ENCODE results near the gene GLI3.

The GLI3 gene

DNA sequence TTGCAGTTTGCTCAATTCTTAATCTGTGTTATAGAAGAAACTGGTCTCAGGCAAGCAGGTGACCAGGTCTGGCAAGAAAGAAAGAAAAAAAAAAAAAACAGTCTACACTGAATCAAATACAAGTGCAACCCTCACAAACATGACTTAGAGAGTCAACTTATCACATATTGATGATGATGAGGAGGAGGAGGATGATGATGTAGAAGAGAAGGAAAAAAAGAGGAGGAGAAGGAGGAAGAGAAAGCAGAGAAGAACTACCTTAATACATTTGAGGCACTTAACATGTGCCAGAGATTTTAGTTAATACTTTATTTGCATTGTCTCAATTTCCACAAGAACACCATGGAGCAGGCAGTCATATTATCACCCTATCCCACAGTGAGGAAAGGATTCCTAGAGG, 91.5 kb downstream of the GLI3 start:
- in situ Hi-C loops (cut with MboI; ENCODE audit: low sequenced_read_pairs): no loop called here

DNA sequence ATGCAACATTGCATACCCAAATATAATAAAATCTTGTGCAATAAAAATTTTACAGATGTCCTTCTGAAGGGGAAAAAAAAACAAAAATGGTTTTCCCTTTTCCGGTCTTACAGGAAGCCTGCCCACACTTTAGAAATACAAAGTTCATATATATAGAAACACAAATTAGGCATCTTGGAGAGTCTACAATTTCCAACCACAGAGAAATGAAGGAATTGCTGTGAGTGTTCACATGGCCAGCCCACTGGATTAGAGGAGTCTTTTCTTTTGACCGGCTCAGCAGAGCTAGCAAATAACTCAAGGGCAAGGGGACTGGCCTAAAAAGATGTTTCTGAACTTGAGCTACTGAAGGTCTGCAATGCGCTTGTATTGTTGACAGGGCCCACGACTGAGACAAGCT, 92.4 kb downstream of the GLI3 start:
- in situ Hi-C loops (cut with MboI; ENCODE audit: low sequenced_read_pairs): no loop called here

DNA sequence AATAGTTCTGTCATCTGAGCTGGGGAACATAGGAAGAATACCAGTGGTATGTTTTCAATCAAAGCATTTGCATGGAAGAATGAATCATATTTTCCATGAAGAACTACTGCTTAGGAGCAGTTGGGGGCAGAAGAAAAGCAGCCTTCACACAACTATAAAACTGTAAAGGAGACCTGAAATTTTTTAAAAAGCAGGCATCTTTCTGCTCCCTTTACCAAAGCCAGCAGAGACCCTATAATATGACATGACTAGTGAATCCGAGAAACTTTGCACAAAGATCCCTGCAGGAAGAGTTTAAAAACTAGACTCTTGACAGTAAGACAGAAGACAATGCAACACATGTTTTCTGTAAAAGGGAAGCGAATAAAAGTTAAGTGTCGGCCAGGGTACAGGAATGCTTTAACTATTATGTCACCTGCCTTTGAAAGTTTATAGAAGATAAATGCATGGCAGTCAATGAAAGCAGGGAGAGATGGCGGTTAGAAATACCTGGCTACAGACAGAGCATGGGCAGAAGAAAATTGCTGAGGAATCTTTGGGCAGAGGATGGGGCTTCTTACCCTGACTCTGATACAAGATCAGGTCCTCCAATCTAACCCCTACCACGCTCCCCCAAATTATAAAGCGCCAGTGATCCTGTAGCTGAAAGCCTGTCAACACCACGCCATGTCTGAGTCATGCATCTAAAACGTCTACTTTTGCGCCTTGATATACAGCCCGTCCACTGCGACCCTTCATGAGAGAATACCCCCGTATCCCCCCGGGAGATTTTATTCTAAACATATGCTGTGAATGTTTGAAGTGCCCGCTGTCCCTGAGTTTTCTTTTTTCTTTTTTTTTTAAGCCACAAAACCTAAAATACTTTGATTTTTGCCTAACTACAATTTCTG, 93.1 kb downstream of the GLI3 start:
- in situ Hi-C loops (cut with MboI; ENCODE audit: low sequenced_read_pairs): no loop called here

DNA sequence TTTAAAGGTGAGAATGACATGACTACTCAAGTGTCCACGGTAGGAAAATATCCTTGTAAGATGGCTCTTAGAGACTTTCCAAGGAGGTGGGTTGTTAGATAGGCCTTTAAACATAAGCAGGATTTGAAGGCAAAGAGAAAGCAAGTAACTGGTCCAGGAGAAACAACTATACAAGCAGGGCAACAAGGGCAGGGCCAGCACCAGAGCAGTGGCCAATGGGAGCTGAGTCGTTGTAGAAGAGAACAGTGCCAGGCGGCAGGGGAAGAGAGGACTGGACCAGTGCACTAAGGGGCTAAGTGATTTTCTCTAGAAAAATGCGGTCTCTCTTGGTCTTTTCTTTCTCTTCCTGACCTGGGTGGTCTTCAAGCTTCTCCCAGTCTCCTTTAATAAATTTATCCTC, 94.9 kb downstream of the GLI3 start:
- in situ Hi-C loops (cut with MboI; ENCODE audit: low sequenced_read_pairs): no loop called here

DNA sequence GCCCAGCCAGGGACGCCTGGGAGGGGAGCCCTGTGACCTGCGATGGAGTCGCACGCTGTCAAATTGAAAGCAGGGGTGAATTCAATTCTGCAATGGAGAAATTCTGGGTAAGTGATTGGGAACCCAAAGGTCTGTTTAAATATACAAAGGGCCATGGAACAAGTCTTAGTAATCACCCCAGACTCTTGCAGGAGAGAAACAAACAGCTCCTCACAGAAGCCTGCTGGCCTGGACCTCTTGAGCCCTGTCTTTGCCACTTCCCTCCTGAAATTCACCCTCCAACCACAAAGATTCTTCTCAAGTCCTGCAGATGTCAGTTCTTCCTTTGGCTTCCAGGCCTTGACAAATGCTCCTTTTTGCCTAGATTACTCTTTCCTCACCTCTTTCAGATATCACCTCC, 97.3 kb downstream of the GLI3 start:
- in situ Hi-C loops (cut with MboI; ENCODE audit: low sequenced_read_pairs): no loop called here

DNA sequence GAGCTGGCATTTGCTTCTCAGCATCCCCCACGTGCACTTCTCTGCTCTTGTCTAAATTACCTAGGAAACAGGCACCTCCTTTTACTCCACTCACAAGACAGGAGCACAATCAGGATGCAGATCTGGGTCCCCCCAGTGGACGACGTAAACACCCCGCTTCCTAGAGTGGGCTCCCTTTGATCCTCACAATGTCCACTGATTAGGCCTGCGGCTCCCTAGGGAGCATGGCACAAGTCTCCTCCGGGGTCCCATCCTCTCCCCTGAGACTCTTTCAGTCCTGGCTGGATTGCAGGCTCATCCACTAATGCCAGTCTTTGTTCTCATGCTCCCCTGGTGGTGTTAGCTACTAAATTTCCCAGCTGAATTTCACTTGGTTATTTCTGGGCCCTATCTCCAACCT, 98.3 kb downstream of the GLI3 start:
- in situ Hi-C loops (cut with MboI; ENCODE audit: low sequenced_read_pairs): no loop called here

DNA sequence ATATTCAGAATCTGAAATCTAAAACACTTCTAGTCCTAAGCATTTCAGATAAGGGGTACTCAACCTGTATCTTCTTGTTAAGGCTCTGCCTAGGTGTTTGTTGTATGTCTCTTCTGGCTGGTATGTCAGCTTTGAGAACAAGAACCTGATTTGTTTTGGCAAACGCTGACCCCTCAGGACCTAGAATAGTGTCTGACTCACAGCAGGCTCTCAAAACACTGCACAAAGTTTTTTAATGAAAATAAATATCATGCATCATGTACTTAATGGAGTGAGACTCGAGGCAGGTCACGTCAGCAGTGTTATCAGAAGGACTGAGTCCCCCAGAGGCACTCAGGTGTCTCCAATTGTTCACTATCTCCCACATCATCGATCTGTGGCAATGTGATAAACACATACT, 99.1 kb downstream of the GLI3 start:
- in situ Hi-C loops (cut with MboI; ENCODE audit: low sequenced_read_pairs): no loop called here

DNA sequence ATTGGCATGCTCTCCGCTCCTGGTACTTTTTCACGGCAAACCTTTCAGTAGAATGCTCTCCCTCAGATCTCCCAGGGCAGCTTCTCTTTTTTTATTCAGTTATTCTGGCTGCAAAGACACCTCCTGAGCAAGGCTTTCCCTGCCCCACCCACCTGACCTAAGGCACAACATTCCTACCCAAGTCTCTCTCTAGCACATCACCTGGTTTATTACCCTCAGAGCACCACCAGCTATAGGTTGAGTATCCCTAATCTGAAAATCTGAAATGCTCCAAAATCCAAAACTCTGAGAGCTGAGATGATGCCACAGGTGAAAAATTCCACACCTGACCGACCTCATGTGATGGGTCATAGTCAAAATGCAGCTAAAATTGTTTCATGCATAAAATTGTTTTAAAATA, 99.6 kb downstream of the GLI3 start:
- in situ Hi-C loops (cut with MboI; ENCODE audit: low sequenced_read_pairs): no loop called here

DNA sequence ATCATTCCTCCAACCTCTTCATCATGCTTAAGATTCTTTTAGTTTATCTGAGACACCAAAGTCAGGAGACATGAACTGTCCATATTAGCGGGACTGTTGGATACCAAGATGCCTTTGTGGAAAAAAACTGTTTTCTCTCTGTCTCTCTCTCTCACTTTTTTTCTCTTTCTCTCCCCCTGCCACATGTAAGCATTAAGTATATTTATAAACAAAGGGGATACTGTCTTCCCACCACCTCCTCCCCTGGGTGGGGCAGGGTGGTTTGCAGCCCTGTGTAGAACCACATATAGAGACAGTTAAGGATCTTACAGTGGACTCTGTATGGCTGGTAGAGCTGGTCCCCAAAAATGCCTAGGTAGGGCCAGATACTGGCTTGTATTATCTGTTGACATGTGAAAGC, 101.3 kb downstream of the GLI3 start:
- in situ Hi-C loops (cut with MboI; ENCODE audit: low sequenced_read_pairs): no loop called here

DNA sequence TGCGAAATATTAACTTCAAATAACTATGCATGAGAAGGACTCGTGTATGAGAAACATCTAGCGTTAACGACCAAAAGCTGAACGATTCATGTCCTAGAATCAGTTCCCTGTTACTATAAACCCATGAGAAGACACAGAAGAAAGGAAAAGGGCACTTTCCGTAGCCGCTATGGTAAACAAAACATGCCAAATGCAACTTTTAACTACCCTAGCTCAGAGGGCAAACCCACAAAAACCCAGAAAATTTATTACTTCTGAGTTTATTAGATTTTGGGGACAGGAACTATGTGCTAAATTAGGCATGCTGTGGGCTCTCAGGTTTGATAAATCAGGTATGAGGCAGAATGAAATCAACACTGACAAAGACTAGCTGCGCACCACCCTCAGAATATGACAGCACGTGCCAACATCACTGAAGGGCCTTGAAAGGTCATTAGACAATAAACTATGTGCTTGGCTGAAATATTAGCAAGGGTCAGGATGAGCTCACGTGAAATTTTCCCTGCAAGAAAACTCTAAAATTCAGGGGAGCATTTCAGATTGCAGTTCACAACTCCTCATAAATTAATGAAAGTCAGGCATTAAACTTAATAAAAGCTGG, 102.6 kb downstream of the GLI3 start:
- in situ Hi-C loops (cut with MboI; ENCODE audit: low sequenced_read_pairs): no loop called here

DNA sequence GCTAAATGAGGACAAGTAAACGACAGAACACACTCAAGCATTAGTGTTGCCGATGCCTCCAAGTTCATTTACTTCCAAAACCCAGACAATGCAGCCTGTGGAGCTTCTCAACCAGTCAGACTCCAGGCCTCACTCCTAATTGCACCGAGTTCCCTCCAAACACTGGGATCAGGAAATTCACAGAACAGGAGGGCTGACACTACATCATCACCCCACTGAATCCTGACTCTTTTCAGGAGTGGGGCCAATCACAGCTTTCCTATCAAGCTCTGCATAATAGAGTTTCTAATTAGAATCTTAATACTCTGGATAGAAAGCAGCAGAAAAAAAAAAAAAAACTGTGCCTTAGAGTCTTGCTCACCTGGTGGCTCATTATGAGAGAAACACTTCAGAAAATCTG, 103.7 kb downstream of the GLI3 start:
- in situ Hi-C loops (cut with MboI; ENCODE audit: low sequenced_read_pairs): no loop called here

DNA sequence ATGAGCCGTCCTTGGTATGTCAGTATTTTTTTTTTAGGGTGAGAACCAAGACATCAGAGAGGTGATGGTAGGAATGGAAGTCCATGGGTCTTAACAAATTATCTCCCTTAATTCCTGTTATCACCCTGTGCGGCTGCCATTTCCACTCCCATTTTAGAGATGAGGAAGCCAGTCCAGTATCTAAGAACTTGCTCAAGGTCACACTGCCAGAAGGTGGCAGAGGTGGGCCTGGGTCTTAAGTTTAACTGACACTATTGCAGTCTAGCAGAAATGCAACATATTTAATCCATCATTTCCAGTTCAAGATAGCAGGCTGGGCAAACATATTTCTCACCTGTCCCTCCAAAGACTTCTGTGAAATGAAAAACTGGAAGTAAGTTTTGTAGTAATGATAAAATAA, 108.3 kb downstream of the GLI3 start:
- in situ Hi-C loops (cut with MboI; ENCODE audit: low sequenced_read_pairs): no loop called here

DNA sequence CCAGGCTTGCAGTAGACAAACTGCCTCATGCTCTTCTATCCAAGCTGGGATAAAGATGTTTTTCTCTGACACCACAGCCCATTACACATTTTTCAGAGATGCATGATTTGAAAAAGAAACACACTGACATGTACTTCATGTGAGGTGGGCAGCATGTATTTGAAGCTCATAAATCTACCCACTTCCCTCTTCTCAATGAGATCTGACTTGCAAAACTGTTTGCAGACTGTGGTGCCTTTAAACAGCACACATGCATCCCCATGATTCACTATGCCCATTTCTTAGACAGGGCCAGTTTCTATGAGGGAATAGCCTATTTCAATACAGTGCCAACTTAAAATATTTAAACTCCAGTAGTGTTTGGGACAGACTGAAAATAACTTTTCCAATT, 109.8 kb downstream of the GLI3 start:
- in situ Hi-C loops (cut with MboI; ENCODE audit: low sequenced_read_pairs): no loop called here

DNA sequence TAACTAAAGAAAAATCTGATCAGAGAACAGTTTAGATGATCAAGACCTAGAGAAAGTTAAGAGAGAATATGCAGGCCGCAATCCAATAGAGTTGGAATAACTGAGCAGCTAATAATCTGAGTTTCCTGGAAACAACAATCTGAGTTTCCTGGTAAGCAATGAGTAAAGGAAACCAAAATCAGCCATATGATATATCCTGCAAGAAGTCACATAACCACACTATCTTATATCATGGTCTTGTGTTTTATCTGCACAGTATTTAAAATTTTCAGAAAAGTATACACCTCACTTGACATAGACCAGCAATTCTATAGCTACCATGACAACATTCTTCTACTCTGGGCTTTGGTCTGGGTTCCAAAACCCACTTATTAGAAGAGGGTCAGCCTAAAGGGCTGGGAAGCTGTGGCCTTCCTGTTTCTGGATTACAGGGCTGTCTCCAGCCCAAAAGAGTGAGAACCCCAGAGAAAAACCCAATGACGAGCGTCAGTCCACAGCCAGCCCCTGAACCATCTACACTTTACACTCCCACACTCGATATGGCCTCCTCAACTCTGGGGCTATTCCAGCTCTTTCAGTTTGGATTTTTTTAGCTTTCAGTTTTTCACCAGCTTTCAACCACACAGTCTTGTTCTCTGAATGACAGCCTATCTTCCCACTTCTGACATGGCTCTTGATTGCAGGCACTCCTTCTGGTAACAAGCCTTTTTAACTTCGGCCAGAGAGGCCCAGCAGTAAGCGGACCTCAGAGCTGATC, 110.4 kb downstream of the GLI3 start:
- in situ Hi-C loops (cut with MboI; ENCODE audit: low sequenced_read_pairs): no loop called here

DNA sequence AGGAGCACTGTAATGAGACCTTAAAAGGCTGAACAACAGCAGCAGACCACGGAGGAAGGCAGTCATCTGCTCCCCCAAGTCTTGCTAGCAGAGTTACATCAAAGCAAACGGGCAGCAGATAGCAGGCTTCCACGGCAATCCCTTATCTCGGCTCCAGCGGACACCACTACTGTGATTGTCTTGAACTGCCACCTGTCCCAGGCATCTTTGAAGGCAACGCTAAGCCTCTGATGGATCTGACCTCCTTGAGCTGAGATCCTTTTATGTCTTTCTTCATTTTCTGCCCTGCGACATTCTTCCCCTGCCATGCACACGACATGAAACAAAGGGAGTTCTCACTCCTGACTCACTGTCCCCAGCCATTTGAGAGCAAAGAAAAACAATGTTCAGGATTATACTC, 111.7 kb downstream of the GLI3 start:
- in situ Hi-C loops (cut with MboI; ENCODE audit: low sequenced_read_pairs): no loop called here

DNA sequence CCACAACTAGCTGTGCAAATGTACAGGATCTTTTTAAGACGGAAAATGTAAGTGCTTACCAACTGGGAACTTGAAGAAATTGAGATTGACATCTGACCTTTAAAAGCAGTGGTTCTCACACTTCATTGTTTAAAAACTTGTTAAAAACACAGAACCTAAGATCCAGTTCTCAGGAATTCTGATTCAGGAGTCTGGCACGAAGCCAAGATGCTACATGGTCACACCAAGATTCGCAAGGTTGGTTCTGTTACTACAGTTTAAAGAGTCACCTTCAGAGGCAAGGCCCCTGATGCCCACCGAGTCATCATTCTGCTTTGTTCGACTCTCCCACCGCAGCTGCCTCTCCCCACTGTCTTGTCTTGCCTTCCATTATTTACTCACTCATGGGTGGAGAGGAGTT, 113.3 kb downstream of the GLI3 start:
- in situ Hi-C loops (cut with MboI; ENCODE audit: low sequenced_read_pairs): no loop called here

DNA sequence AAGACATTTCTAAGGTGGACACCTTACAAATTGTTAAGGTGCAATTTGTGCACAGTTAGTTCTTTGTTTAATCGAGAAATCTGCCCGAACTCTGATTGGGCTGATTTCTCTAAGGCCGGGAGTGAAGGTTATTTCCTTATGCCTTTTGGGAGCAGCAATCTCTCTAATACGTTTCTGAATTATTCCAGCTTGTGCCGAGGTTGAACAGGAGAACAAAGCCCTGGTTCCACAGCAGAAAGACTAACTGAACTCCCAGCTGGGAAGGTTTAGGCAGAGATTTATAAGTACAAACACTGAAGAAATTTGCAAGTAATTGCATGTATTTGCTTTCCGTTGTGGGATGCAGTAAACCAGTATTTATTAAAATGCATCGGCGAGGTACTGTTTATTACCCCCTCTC, 116.8 kb downstream of the GLI3 start:
- in situ Hi-C loops (cut with MboI; ENCODE audit: low sequenced_read_pairs): no loop called here

DNA sequence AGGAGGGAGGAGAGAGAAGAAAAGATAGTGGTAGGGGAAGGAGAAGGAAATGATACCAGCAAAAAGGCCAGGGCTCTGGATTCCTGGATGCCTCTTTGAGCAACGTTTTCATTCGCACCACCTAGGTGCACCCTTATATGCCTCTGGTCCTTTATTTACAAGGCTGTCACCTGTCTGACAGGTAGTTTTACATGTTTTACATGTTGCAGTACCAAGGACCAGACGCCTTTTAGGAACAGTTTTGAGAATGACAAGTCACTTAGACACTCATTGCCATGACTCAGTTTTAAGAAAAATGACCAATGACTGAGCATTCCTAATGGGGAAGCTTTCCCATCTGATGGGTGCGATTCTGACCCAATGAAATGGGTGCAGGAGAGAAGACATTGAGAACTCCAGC, 119.8 kb downstream of the GLI3 start:
- in situ Hi-C loops (cut with MboI; ENCODE audit: low sequenced_read_pairs): no loop called here

DNA sequence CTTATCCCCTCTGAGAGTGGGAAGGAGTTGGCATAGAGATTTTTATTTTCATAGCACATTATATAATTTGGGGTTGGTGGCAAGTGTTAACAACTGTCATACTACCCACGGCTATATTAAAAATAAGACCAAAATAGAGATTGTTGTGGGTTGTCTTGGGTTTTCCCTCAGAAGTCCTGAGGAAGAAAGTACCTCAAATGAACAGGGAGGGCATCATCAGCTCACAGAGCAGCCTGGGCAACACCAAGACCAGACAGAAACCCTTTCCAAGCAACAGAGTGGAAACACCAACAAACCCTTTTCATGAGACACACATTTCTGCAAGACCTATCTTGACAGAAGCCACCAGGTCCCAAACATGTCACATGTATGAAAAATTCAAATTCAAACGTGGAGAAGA, 121.2 kb downstream of the GLI3 start:
- in situ Hi-C loops (cut with MboI; ENCODE audit: low sequenced_read_pairs): no loop called here

DNA sequence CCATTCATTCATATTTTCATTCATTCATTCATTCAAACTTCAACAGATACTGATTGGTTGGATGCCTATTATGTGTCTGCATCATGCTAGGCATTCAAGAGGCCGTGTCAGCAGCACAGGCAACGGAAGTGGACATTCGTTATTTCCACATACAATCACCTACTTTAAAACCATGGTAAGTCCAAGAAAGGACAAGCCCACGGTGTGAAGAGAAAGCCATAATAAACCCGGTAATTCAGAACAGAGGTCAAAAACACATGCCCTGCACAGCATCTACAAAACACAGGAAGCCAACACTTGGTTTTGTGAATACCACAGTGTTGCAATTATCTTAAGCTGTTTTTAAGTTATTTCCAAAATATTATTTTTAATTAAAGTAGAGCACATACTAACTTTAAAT, 126.7 kb downstream of the GLI3 start:
- in situ Hi-C loops (cut with MboI; ENCODE audit: low sequenced_read_pairs): no loop called here

DNA sequence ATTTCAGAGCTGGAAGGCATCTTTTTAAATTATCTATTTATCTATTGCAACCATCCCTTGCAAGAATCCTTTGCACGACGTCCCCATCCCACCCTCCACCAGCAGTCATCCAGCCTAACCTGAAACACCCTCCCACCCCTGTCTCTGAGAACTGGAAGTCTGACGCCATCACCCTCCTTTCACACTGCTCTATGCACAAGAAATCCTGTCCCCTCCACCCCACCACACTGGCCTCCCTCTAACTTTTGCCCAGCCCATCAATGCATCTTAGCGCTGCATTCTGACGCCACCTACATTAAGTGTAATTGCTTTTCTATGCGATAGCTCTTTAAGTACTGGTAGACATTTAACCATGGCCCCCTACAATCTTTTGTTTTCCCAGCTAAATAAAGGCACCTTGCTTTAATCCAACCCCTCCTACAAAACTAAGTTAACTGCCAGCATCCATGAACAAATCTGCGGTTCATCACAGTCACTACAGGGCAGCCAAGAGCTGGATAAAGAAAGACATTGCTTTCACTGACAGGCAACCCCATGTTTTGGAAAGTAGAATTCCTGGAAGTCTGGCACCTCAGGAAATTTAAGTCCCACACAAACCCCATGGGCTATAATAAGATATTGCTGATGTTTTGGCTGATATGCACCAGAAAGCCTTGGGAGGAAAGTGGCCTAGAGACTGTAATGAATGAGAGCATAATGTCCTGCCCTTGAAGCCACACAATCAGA, 128.0 kb downstream of the GLI3 start:
- in situ Hi-C loops (cut with MboI; ENCODE audit: low sequenced_read_pairs): no loop called here
